HCT116 (cell line): ENCODE results near the gene TRIAP1. TPM values are rescaled to one million over a fixed set of nuclear protein-coding genes. Genes with fewer than 3 reads are reported as not detected.

Source experiments
- ATAC-seq: fragments of 200-7000 bp; cut with Tn5 transposase; 2 replicates; pipeline ENCODE4 v1.9.1; 2020; ENCODE audit warnings: mild to moderate bottlenecking, moderate library complexity
- BruUV-seq: library from RNA; stranded (reverse); fragments of 400-500 nt; replicated peaks from 2 replicates; lab custom pipeline; 2021; lab: Mats Ljungman, UMichigan
- CTCF ChIA-PET: fragments of 300-600 bp; sonication (Branson Sonifier 250); formaldehyde crosslinking; loops from one replicate; lab custom pipeline; 2021; ENCODE audit warnings: antibody characterized with exemption; lab: Charles Lee
- POLR2A ChIA-PET: fragments of 300-600, 350-600 bp; sonication (Branson Sonifier 250); formaldehyde crosslinking; loops from one replicate; lab custom pipeline; 2021; ENCODE audit warnings: antibody characterized with exemption; lab: Charles Lee
- RAD21 ChIA-PET, 2 experiments: fragments of 300-600 bp; sonication (Branson Sonifier 250); formaldehyde crosslinking; loops; one replicate each; lab custom pipeline; 2023; ENCODE audit warnings: low total read pairs in 2 of 2; ENCODE audit not compliant: uncharacterized antibody in 2 of 2, unreplicated experiment in 2 of 2, low non-redundant PET in 1 of 2; lab: Charles Lee
- DNase-seq: peaks from one replicate; pipeline ENCODE4 v3.0.0-alpha.2; 2010; ENCODE audit warnings: low read depth, low spot score
- H2AFZ ChIP-seq: fragments of 200-600 bp; shearing (Covaris generic), sonication (generic); 2 replicates; pipeline ENCODE4 v1.6.1; 2017; ENCODE audit warnings: low read depth, mixed run types, mixed read lengths, antibody characterized with exemption, low read length; ENCODE audit not compliant: poor library complexity, severe bottlenecking
- H3K27ac ChIP-seq: 2 replicates; pipeline ENCODE4 v1.5.1; 2012; ENCODE audit warnings: low read depth, low read length
- H3K27me3 ChIP-seq: fragments of 200-600 bp; sonication (generic); 2 replicates; pipeline ENCODE4 v1.6.1; 2016; ENCODE audit warnings: mixed run types, low read length, mixed read lengths; ENCODE audit not compliant: insufficient read depth
- H3K36me3 ChIP-seq, 2 experiments: fragments of 200-500 bp in 1 of 2; fragments of 200-600 bp in 1 of 2; sonication (Bioruptor generic) in 1 of 2; sonication (generic) in 1 of 2; 2 replicates each; pipeline versions ENCODE4 v1.5.1 to v1.6.1; 2014 to 2016; ENCODE audit warnings: low read length in 2 of 2, inconsistent platforms in 1 of 2, mixed read lengths in 1 of 2, mixed run types in 1 of 2; ENCODE audit not compliant: insufficient read depth in 2 of 2, control insufficient read depth in 1 of 2
- H3K4me1 ChIP-seq, 2 experiments: fragments of 200-600 bp in 1 of 2; sonication (generic) in 1 of 2; 2 replicates each; pipeline versions ENCODE4 v1.5.1 to v1.6.1; 2012 to 2017; ENCODE audit warnings: low read length in 2 of 2, inconsistent platforms in 1 of 2, mild to moderate bottlenecking in 1 of 2, mixed read lengths in 1 of 2, mixed run types in 1 of 2, moderate library complexity in 1 of 2; ENCODE audit not compliant: insufficient read depth in 2 of 2, control insufficient read depth in 1 of 2
- H3K4me2 ChIP-seq: fragments of 200-600 bp; sonication (generic); 2 replicates; pipeline ENCODE4 v1.6.1; 2017; ENCODE audit warnings: mixed run types, low read length, mixed read lengths
- H3K4me3 ChIP-seq, 2 experiments: fragments of 200-600 bp in 1 of 2; sonication (generic) in 1 of 2; replicated peaks in 1 of 2; 2 replicates each; pipeline ENCODE4 v1.5.1; 2011 to 2016; ENCODE audit warnings: low read length in 2 of 2, control low read depth in 1 of 2, low read depth in 1 of 2, mild to moderate bottlenecking in 1 of 2, mixed read lengths in 1 of 2, mixed run types in 1 of 2
- H3K79me2 ChIP-seq: fragments of 200-600 bp; sonication (generic); 2 replicates; pipeline ENCODE4 v1.6.1; 2017; ENCODE audit warnings: mild to moderate bottlenecking, mixed run types, low read length, moderate library complexity, mixed read lengths; ENCODE audit not compliant: insufficient read depth
- H3K9ac ChIP-seq: fragments of 200-600 bp; sonication (generic); 2 replicates; pipeline ENCODE4 v1.6.1; 2016; ENCODE audit warnings: low read length, mixed read lengths
- H3K9me2 ChIP-seq: fragments of 200-600 bp; sonication (generic), shearing (Covaris generic); 2 replicates; pipeline ENCODE4 v1.6.1; 2017; ENCODE audit warnings: mixed run types, mild to moderate bottlenecking, moderate library complexity; ENCODE audit not compliant: insufficient read depth
- H3K9me3 ChIP-seq, 2 experiments: fragments of 200-500 bp in 1 of 2; fragments of 200-600 bp in 1 of 2; sonication (Bioruptor generic) in 1 of 2; sonication (generic) in 1 of 2; 2 replicates each; pipeline ENCODE4 v1.6.1; 2014 to 2017; ENCODE audit warnings: low read length in 2 of 2, mixed read lengths in 2 of 2, inconsistent platforms in 1 of 2, low read depth in 1 of 2, mild to moderate bottlenecking in 1 of 2, mixed run types in 1 of 2, moderate library complexity in 1 of 2; ENCODE audit not compliant: control insufficient read depth in 1 of 2, insufficient read depth in 1 of 2
- H4K20me1 ChIP-seq: fragments of 200-600 bp; sonication (generic), shearing (Covaris generic); 2 replicates; pipeline ENCODE4 v1.6.1; 2017; ENCODE audit warnings: mixed run types, mild to moderate bottlenecking, moderate library complexity; ENCODE audit not compliant: insufficient read depth
- EGR1 ChIP-seq: IDR thresholded peaks from 2 replicates; pipeline ENCODE4 v1.6.1; 2012; ENCODE audit warnings: low read depth
- ELF1 ChIP-seq: IDR thresholded peaks from 2 replicates; pipeline ENCODE4 v1.6.1; 2012; ENCODE audit warnings: low read depth, borderline replicate concordance
- JUND ChIP-seq: IDR thresholded peaks from 2 replicates; pipeline ENCODE4 v1.6.1; 2012
- POLR2A ChIP-seq: IDR thresholded peaks from 2 replicates; pipeline ENCODE4 v1.7.0; 2011; ENCODE audit warnings: borderline replicate concordance; ENCODE audit not compliant: insufficient read depth, insufficient read length; ENCODE audit errors: extremely low read depth
- SIN3A ChIP-seq: IDR thresholded peaks from 2 replicates; pipeline ENCODE4 v1.6.1; 2012; ENCODE audit warnings: low read depth
- SP1 ChIP-seq: IDR thresholded peaks from 2 replicates; pipeline ENCODE4 v1.6.1; 2012; ENCODE audit warnings: low read depth
- SRF ChIP-seq: IDR thresholded peaks from 2 replicates; pipeline ENCODE4 v1.6.1; 2012; ENCODE audit warnings: low read depth
- TCF7L2 ChIP-seq: IDR thresholded peaks from 2 replicates; pipeline ENCODE4 v1.7.0; 2011; ENCODE audit warnings: borderline replicate concordance, inconsistent platforms; ENCODE audit not compliant: insufficient read depth, insufficient read length; ENCODE audit errors: extremely low read depth
- YY1 ChIP-seq: IDR thresholded peaks from 2 replicates; pipeline ENCODE4 v1.6.1; 2011; ENCODE audit warnings: low read length, low read depth, moderate library complexity, mild to moderate bottlenecking; ENCODE audit not compliant: insufficient replicate concordance; ENCODE audit errors: extremely low read depth
- ZFX ChIP-seq: fragments of 450-650 bp; IDR thresholded peaks from 2 replicates; pipeline ENCODE4 v1.6.1; 2017
- ZNF274 ChIP-seq: fragments of 200-500 bp; sonication (Bioruptor generic); IDR thresholded peaks from 2 replicates; pipeline ENCODE4 v1.6.1; 2014; ENCODE audit warnings: mild to moderate bottlenecking, low read depth, low read length, inconsistent platforms
- intact Hi-C: fragments of 100-400 bp; cut with micrococcal nuclease; formaldehyde crosslinking; loops from 2 replicates; pipeline ENCODE4 v1.10.0; 2022
- total RNA-seq: library from RNA; stranded (reverse); gene quantifications from one replicate; pipeline ENCODE4 v1.2.1, GENCODE V29; 2021; ENCODE audit not compliant: unreplicated experiment
- TF ChIP-seq, protein P1 (sequence below): IDR thresholded peaks from 2 replicates; pipeline ENCODE4 v1.6.1; 2012; ENCODE audit warnings: low read depth

The TRIAP1 gene
- total RNA-seq, 1 experiment from 2014 or later: 40.3 TPM

DNA sequence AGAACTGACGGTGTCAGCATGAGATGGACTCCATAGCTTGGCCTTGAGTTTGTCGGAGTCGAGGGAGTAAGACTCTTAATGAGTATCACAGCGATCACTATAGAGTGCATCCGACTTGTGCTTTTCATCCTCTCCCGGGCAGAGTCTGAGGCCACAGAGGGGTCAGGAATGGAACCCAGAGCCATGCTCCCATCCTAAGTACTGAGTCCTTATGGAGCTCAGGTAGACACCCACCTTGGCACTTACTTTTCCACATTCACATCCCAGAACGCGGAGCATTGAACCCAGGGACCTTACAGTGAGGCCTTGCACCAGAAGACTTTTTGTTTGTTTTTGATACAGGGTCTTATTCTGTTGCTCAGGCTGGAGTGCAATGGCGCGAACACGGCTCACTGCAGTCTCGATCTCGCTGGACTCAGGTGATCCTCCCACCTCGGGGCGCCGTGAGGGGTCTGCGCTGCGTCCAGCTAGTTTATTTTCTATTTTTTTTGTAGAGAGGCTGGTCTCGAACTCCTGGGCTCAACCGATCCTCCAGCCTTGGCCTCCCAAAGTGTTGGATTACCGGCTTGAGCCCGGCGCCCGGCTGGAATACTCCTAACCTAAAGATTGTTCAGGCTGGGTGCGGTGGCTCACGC, 24.1 kb upstream of the TRIAP1 start:
- peaks cover 62% of the 10 kb centered on the region for H3K79me2 ChIP-seq
- ChIA-PET CTCF (interaction anchor here (0.6 kb wide), 1 partner anchor 168 kb away, joined by 3 read pairs; the partner anchor contains the start of gene SIRT4), RAD21 (interaction anchor here in 1 of 2 experiments (0.5 kb wide), 1 partner anchor 68 kb away, joined by 3 read pairs; no protein-coding TSS in a partner anchor), POLR2A (interaction anchor here (0.7 to 2.5 kb wide), 4 partner anchors 13 to 269 kb away, joined by 3 to 5 read pairs (median 4); partner anchors contain the start of genes RNU4-2 and RPLP0)
- peaks cover 16% of the 10 kb centered on the region; the same call in 1 of the 2 replicates for H4K20me1 ChIP-seq
- intact Hi-C loops: no loop called here
- peak overlapping the region; percentile 91 for H3K4me2 ChIP-seq
- no peaks in the 10 kb centered on the region for H3K9me3 ChIP-seq
- DNase-seq: no peak
- H2AFZ ChIP-seq: no peak overlapping the region
- ATAC-seq: peak; percentile 34
- TF ChIP-seq POLR2A (no peak), ZFX (peak; percentile 62)
- H3K27ac ChIP-seq: peak overlapping the region; percentile 97
- no peaks in the 10 kb centered on the region for H3K9me2 ChIP-seq
- H3K4me3 ChIP-seq: peak overlapping the region; percentile 80 to 89
- no peaks in the 10 kb centered on the region for H3K27me3 ChIP-seq
- BruUV-seq: TSS peak; percentile 71
- peak overlapping the region; percentile 95 for H3K9ac ChIP-seq
- peaks cover 37 to 67% of the 10 kb centered on the region in 2 experiments for H3K4me1 ChIP-seq
- H3K36me3 ChIP-seq: peaks cover 12% of the 10 kb centered on the region in 2 experiments; a peak in 3 of 4 replicates

DNA sequence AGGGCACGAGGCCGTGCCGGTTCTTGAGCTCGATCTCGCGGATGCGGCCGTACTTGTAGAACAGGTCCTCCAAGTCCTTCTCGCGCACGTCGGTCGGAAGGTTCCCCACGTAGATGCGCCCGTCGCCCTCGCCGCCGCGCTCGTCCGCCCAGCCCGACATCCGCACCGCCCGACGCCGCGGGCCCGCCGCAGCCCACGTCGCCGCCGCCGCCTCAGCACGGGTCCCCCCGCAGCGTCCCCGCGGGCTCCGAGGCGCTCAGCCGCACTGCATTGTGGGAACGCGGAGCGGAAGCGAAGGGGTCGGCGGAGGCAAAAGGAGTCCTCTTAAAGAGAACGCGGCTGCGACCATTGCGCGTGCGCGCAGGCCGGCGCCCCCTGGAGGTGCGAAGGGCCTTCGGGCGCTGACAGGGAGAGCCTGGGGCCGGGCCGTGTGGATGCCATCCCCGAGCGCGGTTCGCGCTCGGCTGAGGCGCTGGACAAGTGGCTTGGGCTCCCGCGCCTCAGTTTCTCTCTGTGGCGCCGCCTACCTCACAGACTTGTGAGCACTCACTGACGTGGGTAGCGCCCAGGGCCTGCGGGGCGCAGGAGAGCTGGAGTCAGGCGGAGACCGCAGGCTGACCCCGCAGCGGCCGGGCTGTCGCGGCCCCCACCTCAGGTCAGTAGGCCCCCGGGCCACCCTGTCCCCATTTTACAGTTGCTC, 23.4 kb upstream of the TRIAP1 start, which contains the start of gene SRSF9:
TSS of gene SRSF9 (minus strand) at position 299 of the 700 bp plus-strand sequence. CDS start at position 160, 139 bp downstream.
- Histone ChIP-seq H3K9ac (peak within 1 kb of the TSS; percentile 95), H3K27me3 (no peaks in the 10 kb centered on the region), H3K4me2 (peak within 1 kb of the TSS; percentile 91), H4K20me1 (peaks cover 23% of the 10 kb centered on the region; the same call in 1 of the 2 replicates), H3K4me1 (peaks cover 31 to 60% of the 10 kb centered on the region in 2 experiments), H3K27ac (peak within 1 kb of the TSS; percentile 97), H3K4me3 (peak within 1 kb of the TSS; percentile 80 to 89), H3K9me3 (no peaks in the 10 kb centered on the region), H3K79me2 (peaks cover 69% of the 10 kb centered on the region), H2AFZ (no peak within 1 kb of the TSS), H3K9me2 (no peaks in the 10 kb centered on the region), H3K36me3 (peaks cover 18 to 19% of the 10 kb centered on the region in 2 experiments)
- BruUV-seq: no TSS peak
- ATAC-seq: peak; percentile 85
- CTCF ChIA-PET: interaction anchor here (0.6 kb wide), 1 partner anchor 167 kb away, joined by 3 read pairs; the partner anchor contains the start of gene SIRT4
- intact Hi-C loops: loop anchor here (5.0 kb wide), 1 partner anchor 132 kb away; no protein-coding TSS in a partner anchor
- peak; percentile 95 for DNase-seq
- POLR2A ChIA-PET: interaction anchor here (0.7 to 2.5 kb wide), 7 partner anchors 10 to 269 kb away, joined by 3 to 12 read pairs (median 4); partner anchors contain the start of genes DYNLL1, RNU4-2 and RPLP0
- RAD21 ChIA-PET: interaction anchor here in 1 of 2 experiments (0.5 kb wide), 1 partner anchor 68 kb away, joined by 3 read pairs; no protein-coding TSS in a partner anchor
- TF ChIP-seq ZNF274 (no peak), TCF7L2 (peak; percentile 79), SIN3A (no peak), POLR2A (peak; percentile 47), EGR1 (no peak), SRF (no peak), ZFX (peak; percentile 79), SP1 (no peak), YY1 (peak; percentile 75), JUND (no peak), ELF1 (no peak)
- TF ChIP-seq, protein P1, sequence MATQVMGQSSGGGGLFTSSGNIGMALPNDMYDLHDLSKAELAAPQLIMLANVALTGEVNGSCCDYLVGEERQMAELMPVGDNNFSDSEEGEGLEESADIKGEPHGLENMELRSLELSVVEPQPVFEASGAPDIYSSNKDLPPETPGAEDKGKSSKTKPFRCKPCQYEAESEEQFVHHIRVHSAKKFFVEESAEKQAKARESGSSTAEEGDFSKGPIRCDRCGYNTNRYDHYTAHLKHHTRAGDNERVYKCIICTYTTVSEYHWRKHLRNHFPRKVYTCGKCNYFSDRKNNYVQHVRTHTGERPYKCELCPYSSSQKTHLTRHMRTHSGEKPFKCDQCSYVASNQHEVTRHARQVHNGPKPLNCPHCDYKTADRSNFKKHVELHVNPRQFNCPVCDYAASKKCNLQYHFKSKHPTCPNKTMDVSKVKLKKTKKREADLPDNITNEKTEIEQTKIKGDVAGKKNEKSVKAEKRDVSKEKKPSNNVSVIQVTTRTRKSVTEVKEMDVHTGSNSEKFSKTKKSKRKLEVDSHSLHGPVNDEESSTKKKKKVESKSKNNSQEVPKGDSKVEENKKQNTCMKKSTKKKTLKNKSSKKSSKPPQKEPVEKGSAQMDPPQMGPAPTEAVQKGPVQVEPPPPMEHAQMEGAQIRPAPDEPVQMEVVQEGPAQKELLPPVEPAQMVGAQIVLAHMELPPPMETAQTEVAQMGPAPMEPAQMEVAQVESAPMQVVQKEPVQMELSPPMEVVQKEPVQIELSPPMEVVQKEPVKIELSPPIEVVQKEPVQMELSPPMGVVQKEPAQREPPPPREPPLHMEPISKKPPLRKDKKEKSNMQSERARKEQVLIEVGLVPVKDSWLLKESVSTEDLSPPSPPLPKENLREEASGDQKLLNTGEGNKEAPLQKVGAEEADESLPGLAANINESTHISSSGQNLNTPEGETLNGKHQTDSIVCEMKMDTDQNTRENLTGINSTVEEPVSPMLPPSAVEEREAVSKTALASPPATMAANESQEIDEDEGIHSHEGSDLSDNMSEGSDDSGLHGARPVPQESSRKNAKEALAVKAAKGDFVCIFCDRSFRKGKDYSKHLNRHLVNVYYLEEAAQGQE: no peak
